Brain pericyte (primary cell): ENCODE data around the gene TPD52L2.

Experiments used
- DNase-seq: peaks from one replicate; pipeline ENCODE4 v3.0.0-alpha.2; 2012; ENCODE audit warnings: low read depth, low spot score

TPD52L2 gene

GRCh38 chr20:63864978-63865640 lies at the start of gene TPD52L2:
Gene TPD52L2 (plus strand): TSS chr20:63865270. CDS start chr20:63865366, 96 bp downstream.
- peak; percentile 94 for DNase-seq

- DNase-seq: no peak
Measured at GRCh38 chr20:63815615-63816253, 49.3 kb upstream of the TPD52L2 start.

GRCh38 chr20:63819224-63819921 lies 45.7 kb upstream of the TPD52L2 start:
- no peak for DNase-seq

- no peak for DNase-seq
Measured at GRCh38 chr20:63821811-63822210, 43.3 kb upstream of the TPD52L2 start.

GRCh38 chr20:63822276-63822696 lies 42.8 kb upstream of the TPD52L2 start:
- no peak for DNase-seq

- no peak for DNase-seq
Measured at GRCh38 chr20:63823691-63824311, 41.3 kb upstream of the TPD52L2 start.

- no peak for DNase-seq
Measured at GRCh38 chr20:63825331-63826118, 39.5 kb upstream of the TPD52L2 start.

GRCh38 chr20:63826753-63827152 lies 38.3 kb upstream of the TPD52L2 start:
- no peak for DNase-seq

- no peak for DNase-seq
Measured at GRCh38 chr20:63828124-63828523, 36.9 kb upstream of the TPD52L2 start.

GRCh38 chr20:63828545-63828944 lies 36.5 kb upstream of the TPD52L2 start:
- no peak for DNase-seq

GRCh38 chr20:63828951-63829350 lies 36.1 kb upstream of the TPD52L2 start:
- DNase-seq: no peak

GRCh38 chr20:63829603-63829944 lies 35.5 kb upstream of the TPD52L2 start:
- no peak for DNase-seq

- no peak for DNase-seq
Measured at GRCh38 chr20:63829945-63830835, 34.9 kb upstream of the TPD52L2 start.

GRCh38 chr20:63830841-63831588 lies 34.1 kb upstream of the TPD52L2 start, which contains the start of gene ZBTB46:
Gene ZBTB46 (minus strand): TSS chr20:63831264. CDS start chr20:63790757, 40,507 bp downstream.
- no peak for DNase-seq

GRCh38 chr20:63831646-63831992 lies 33.5 kb upstream of the TPD52L2 start:
- DNase-seq: no peak

GRCh38 chr20:63831993-63832686 lies 32.9 kb upstream of the TPD52L2 start:
- DNase-seq: no peak

GRCh38 chr20:63833776-63834490 lies 31.1 kb upstream of the TPD52L2 start:
- DNase-seq: no peak

GRCh38 chr20:63834491-63834880 lies 30.6 kb upstream of the TPD52L2 start:
- no peak for DNase-seq
